ENCODE data around the gene RNF151. TPM values are rescaled to one million over a fixed set of nuclear protein-coding genes. Genes with fewer than 3 reads are reported as not detected.
A peak's percentile ranks its signal among the peaks of the same experiment; 100 is the strongest.

RNF151 gene
- total RNA-seq, 1 experiment from 2014 or later, result not detected

DNA sequence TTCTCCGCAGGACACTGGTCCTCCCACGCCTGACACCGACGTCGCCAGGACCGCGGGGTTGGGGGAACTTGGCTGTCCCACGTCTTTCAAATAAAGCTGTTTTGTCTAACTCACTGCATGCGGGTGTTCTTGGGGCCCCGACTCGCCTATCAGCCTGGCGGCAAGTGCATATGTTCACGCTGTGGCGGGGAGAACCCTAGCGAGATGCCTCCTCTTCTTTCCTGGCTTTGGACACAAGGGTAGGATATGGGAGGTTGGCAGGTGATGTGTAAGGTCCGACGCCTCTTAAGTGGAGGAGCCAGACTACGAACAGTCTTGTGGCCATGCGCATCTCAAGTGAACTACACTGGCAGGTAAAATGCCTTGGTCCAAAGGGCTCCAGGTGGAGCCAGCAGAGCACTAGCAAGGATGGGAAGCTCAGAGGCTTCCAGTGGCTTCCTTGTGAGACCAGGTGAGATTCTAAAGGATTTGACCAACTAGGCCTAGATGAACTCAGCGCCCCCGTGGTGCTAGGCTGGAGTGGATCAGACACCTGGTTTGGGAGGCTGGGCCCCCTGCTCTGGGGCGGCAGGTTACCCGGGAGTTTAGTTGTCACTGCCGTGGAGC is 1.2 kb upstream of the RNF151 start:
- Histone ChIP-seq H2AFZ (ENCODE audit: low read length) (no peak overlapping the region), H3K36me3 (ENCODE audit: insufficient read depth, low read length) (peaks cover 23% of the 10 kb centered on the region), H3K79me2 (ENCODE audit: low read length) (peaks cover 33% of the 10 kb centered on the region), H3K9me3 (ENCODE audit: low read length) (no peaks in the 10 kb centered on the region), H3K4me3 (ENCODE audit: low read length) (peak overlapping the region; percentile 81), H3K9me2 (replicated peaks; ENCODE audit: insufficient read depth, low read length) (no peaks in the 10 kb centered on the region), H3K27me3 (ENCODE audit: low read length) (no peaks in the 10 kb centered on the region), H3K4me1 (ENCODE audit: low read length) (peaks cover 38% of the 10 kb centered on the region), H4K20me1 (ENCODE audit: insufficient read depth, low read depth, low read length) (peaks cover 19% of the 10 kb centered on the region), H3K9ac (ENCODE audit: low read length) (peak overlapping the region; percentile 98), H3K27ac (ENCODE audit: low read length) (peak overlapping the region; percentile 40; the same call in 1 of the 2 replicates), H3K4me2 (ENCODE audit: low read depth, low read length, poor library complexity, severe bottlenecking) (peak overlapping the region; percentile 73)
- DNase-seq, result peak; percentile 61

DNA sequence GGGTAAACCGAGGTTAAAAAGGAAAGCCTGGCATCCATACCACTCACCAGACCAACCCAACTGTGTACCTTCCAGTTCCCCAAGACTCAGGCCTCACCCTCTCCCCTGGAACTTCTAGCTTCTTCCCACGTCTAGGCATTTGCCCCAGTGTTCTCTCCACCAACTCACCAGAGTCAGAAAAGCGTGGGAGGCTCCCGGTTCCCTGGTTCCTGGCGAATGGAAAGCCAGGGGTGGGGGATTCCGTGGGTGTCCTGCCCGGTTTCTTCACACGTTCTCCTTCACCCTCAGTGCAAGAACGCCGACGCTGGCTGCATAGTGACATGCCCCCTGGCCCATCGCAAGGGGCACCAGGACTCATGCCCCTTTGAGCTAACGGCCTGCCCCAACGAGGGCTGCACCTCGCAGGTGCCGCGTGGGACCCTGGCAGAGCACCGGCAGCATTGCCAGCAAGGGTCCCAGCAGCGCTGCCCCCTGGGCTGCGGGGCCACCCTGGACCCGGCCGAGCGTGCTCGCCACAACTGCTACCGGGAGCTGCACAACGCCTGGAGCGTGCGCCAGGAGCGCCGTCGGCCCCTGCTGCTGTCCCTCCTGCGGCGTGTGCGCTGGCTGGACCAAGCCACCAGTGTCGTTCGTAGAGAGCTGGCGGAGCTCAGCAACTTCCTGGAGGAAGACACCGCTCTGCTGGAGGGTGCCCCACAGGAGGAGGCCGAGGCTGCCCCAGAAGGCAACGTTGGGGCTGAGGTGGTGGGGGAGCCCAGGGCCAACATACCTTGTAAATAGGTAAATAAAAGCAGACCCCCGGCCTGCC is 1.7 kb downstream of the RNF151 start:
- Histone ChIP-seq H3K27me3 (ENCODE audit: low read length) (no peaks in the 10 kb centered on the region), H3K9me2 (replicated peaks; ENCODE audit: insufficient read depth, low read length) (no peaks in the 10 kb centered on the region), H4K20me1 (ENCODE audit: insufficient read depth, low read depth, low read length) (peaks cover 11% of the 10 kb centered on the region), H3K9me3 (ENCODE audit: low read length) (no peaks in the 10 kb centered on the region), H3K27ac (ENCODE audit: low read length) (no peak overlapping the region), H3K4me2 (ENCODE audit: low read depth, low read length, poor library complexity, severe bottlenecking) (no peak overlapping the region), H3K79me2 (ENCODE audit: low read length) (peaks cover 48% of the 10 kb centered on the region), H2AFZ (ENCODE audit: low read length) (no peak overlapping the region), H3K9ac (ENCODE audit: low read length) (no peak overlapping the region), H3K36me3 (ENCODE audit: insufficient read depth, low read length) (peaks cover 10% of the 10 kb centered on the region), H3K4me1 (ENCODE audit: low read length) (peaks cover 26% of the 10 kb centered on the region), H3K4me3 (ENCODE audit: low read length) (no peak overlapping the region)
- no peak for DNase-seq

GRCh38 chr16:1971796-1972489 is 5.3 kb downstream of the RNF151 start, which contains the start of gene TBL3:
Gene TBL3, plus strand, starts transcription at chr16:1972053. Its CDS starts 112 bp downstream, at chr16:1972165.
- peak within 1 kb of the TSS; percentile 97 for H3K4me2 ChIP-seq (ENCODE audit: low read depth, low read length, poor library complexity, severe bottlenecking)
- H2AFZ ChIP-seq (ENCODE audit: low read length), result peak within 1 kb of the TSS; percentile 79; the same call in 1 of the 2 replicates
- peak; percentile 98 for DNase-seq
- peaks cover 29% of the 10 kb centered on the region for H3K79me2 ChIP-seq (ENCODE audit: low read length)
- H3K9me3 ChIP-seq (ENCODE audit: low read length), result no peaks in the 10 kb centered on the region
- peak within 1 kb of the TSS; percentile 94 for H3K4me3 ChIP-seq (ENCODE audit: low read length)
- no peaks in the 10 kb centered on the region for H3K9me2 ChIP-seq (replicated peaks; ENCODE audit: insufficient read depth, low read length)
- H3K27me3 ChIP-seq (ENCODE audit: low read length), result no peaks in the 10 kb centered on the region
- H3K27ac ChIP-seq (ENCODE audit: low read length), result peak within 1 kb of the TSS; percentile 81
- H4K20me1 ChIP-seq (ENCODE audit: insufficient read depth, low read depth, low read length), result no peaks in the 10 kb centered on the region; the same call in 1 of the 2 replicates
- H3K36me3 ChIP-seq (ENCODE audit: insufficient read depth, low read length), result no peaks in the 10 kb centered on the region
- peaks cover 21% of the 10 kb centered on the region for H3K4me1 ChIP-seq (ENCODE audit: low read length)
- peak within 1 kb of the TSS; percentile 100 for H3K9ac ChIP-seq (ENCODE audit: low read length)

- Histone ChIP-seq H3K9me2 (replicated peaks; ENCODE audit: insufficient read depth, low read length) (no peaks in the 10 kb centered on the region), H3K79me2 (ENCODE audit: low read length) (peaks cover 29% of the 10 kb centered on the region), H3K4me3 (ENCODE audit: low read length) (peak overlapping the region; percentile 94), H3K9me3 (ENCODE audit: low read length) (no peaks in the 10 kb centered on the region), H3K4me1 (ENCODE audit: low read length) (peaks cover 21% of the 10 kb centered on the region), H3K36me3 (ENCODE audit: insufficient read depth, low read length) (no peaks in the 10 kb centered on the region), H3K27me3 (ENCODE audit: low read length) (no peaks in the 10 kb centered on the region), H3K9ac (ENCODE audit: low read length) (peak overlapping the region; percentile 100), H3K4me2 (ENCODE audit: low read depth, low read length, poor library complexity, severe bottlenecking) (peak overlapping the region; percentile 97), H4K20me1 (ENCODE audit: insufficient read depth, low read depth, low read length) (no peaks in the 10 kb centered on the region; the same call in 1 of the 2 replicates), H2AFZ (ENCODE audit: low read length) (no peak overlapping the region), H3K27ac (ENCODE audit: low read length) (no peak overlapping the region)
- peak; percentile 50 for DNase-seq
Measured at GRCh38 chr16:1972490-1972877, 5.8 kb downstream of the RNF151 start.

- Histone ChIP-seq H3K9me2 (replicated peaks; ENCODE audit: insufficient read depth, low read length) (no peaks in the 10 kb centered on the region), H4K20me1 (ENCODE audit: insufficient read depth, low read depth, low read length) (no peaks in the 10 kb centered on the region; the same call in 1 of the 2 replicates), H3K4me1 (ENCODE audit: low read length) (peaks cover 21% of the 10 kb centered on the region), H3K4me3 (ENCODE audit: low read length) (peak overlapping the region; percentile 94; the same call in 1 of the 2 replicates), H3K9ac (ENCODE audit: low read length) (peak overlapping the region; percentile 100), H3K79me2 (ENCODE audit: low read length) (peaks cover 29% of the 10 kb centered on the region), H3K27me3 (ENCODE audit: low read length) (no peaks in the 10 kb centered on the region), H3K27ac (ENCODE audit: low read length) (no peak overlapping the region), H2AFZ (ENCODE audit: low read length) (no peak overlapping the region), H3K36me3 (ENCODE audit: insufficient read depth, low read length) (peaks cover 2% of the 10 kb centered on the region; the same call in 1 of the 2 replicates), H3K4me2 (ENCODE audit: low read depth, low read length, poor library complexity, severe bottlenecking) (peak overlapping the region; percentile 97), H3K9me3 (ENCODE audit: low read length) (no peaks in the 10 kb centered on the region)
- DNase-seq, result no peak
Measured at GRCh38 chr16:1973461-1974156, 7.0 kb downstream of the RNF151 start.

DNA sequence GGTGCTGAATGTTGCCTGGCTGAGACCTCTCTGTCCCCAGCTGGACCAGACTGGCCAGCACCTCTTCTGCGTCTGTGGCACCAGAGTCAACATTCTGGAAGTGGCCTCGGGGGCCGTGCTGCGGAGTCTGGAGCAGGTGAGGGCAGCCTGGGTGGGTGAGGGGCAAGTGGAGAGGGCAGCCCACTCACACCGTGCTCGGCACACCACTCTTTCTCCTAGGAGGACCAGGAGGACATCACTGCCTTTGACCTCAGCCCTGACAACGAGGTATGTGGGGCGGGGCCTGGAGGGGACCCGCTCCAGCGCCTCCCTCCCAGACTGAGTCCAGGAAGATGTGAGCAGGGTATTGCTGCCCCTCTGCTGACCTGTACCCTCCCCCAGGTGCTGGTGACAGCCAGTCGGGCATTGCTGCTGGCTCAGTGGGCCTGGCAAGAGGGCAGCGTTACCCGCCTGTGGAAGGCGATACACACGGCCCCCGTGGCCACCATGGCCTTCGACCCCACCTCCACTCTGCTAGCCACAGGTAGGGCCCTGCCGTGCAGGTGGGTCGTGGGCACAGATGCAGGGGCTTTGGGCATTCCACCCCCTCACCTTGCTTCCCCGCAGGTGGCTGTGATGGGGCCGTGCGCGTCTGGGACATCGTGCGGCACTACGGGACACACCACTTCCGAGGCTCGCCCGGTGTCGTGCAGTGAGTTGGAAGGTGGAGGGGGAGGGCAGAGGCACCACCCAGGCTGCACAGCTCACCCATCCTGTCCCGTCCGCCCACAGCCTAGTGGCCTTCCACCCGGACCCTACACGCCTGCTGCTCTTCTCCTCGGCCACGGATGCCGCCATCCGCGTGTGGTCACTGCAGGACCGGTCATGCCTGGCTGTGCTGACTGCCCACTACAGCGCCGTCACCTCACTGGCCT is 7.8 kb downstream of the RNF151 start:
- no peaks in the 10 kb centered on the region; the same call in 1 of the 2 replicates for H4K20me1 ChIP-seq (ENCODE audit: insufficient read depth, low read depth, low read length)
- H3K79me2 ChIP-seq (ENCODE audit: low read length), result peaks cover 29% of the 10 kb centered on the region
- H3K9me3 ChIP-seq (ENCODE audit: low read length), result no peaks in the 10 kb centered on the region
- no peak overlapping the region for H2AFZ ChIP-seq (ENCODE audit: low read length)
- H3K36me3 ChIP-seq (ENCODE audit: insufficient read depth, low read length), result peaks cover 2% of the 10 kb centered on the region; the same call in 1 of the 2 replicates
- no peaks in the 10 kb centered on the region for H3K27me3 ChIP-seq (ENCODE audit: low read length)
- no peak for DNase-seq
- H3K27ac ChIP-seq (ENCODE audit: low read length), result no peak overlapping the region
- peaks cover 21% of the 10 kb centered on the region for H3K4me1 ChIP-seq (ENCODE audit: low read length)
- no peak overlapping the region for H3K4me2 ChIP-seq (ENCODE audit: low read depth, low read length, poor library complexity, severe bottlenecking)
- no peaks in the 10 kb centered on the region for H3K9me2 ChIP-seq (replicated peaks; ENCODE audit: insufficient read depth, low read length)
- H3K4me3 ChIP-seq (ENCODE audit: low read length), result no peak overlapping the region
- no peak overlapping the region for H3K9ac ChIP-seq (ENCODE audit: low read length)

Measured in Karpas-422 (cell line).